ENCODE data around the gene HEMK1.

Gene HEMK1

DNA sequence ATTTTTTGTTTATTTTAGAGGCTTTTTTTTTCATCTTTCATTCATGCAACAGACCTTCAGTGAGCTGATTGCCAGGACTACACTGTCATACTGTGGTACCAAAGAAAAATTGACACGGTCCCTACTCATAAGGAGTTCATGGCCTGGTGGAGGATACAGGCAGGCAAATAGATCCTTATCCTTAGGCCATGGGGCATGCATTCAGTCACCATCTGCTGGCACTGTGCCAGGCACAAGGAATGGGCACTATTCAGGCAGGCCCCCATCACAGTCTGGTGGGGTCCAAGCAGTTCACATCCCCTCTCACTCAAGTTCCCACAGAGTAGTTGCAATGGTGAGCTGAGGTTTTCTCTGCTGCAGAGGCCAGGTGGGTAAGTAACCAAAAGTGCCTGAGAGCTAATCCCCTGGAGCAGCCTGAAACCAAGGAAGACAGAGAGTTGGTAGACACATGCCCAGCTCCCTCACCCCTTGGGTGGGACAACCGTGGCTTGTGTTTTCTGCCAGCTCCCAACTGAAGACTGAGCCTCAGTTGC is 25.0 kb downstream of the HEMK1 start:
- Histone ChIP-seq H3K27ac (ENCODE audit: low read depth, low read length, poor library complexity, severe bottlenecking) (no peak overlapping the region), H3K27me3 (ENCODE audit: insufficient read depth, low read length) (no peaks in the 10 kb centered on the region), H3K9me3 (ENCODE audit: low read length) (no peaks in the 10 kb centered on the region), H3K9ac (ENCODE audit: low read length) (no peak overlapping the region), H2AFZ (ENCODE audit: low read length) (no peak overlapping the region), H3K36me3 (ENCODE audit: insufficient read depth, low read length) (no peaks in the 10 kb centered on the region), H3K9me2 (ENCODE audit: low read depth, low read length) (no peaks in the 10 kb centered on the region), H3K79me2 (ENCODE audit: insufficient read depth, low read length) (no peaks in the 10 kb centered on the region), H3F3A (ENCODE audit: insufficient read depth, low read length) (no peaks in the 10 kb centered on the region), H4K20me1 (ENCODE audit: insufficient read depth, low read length) (no peaks in the 10 kb centered on the region), H3K4me1 (ENCODE audit: insufficient read depth, low read length, severe bottlenecking) (peaks cover 4% of the 10 kb centered on the region), H3K4me2 (ENCODE audit: low read length) (no peak overlapping the region), H3K4me3 (ENCODE audit: low read depth, low read length, poor library complexity, severe bottlenecking) (no peak overlapping the region)
- no peak for TF ChIP-seq EZH2 (IDR thresholded peaks at IDR 0.05; ENCODE audit: borderline replicate concordance, low read length)
- TF ChIP-seq, protein P1, sequence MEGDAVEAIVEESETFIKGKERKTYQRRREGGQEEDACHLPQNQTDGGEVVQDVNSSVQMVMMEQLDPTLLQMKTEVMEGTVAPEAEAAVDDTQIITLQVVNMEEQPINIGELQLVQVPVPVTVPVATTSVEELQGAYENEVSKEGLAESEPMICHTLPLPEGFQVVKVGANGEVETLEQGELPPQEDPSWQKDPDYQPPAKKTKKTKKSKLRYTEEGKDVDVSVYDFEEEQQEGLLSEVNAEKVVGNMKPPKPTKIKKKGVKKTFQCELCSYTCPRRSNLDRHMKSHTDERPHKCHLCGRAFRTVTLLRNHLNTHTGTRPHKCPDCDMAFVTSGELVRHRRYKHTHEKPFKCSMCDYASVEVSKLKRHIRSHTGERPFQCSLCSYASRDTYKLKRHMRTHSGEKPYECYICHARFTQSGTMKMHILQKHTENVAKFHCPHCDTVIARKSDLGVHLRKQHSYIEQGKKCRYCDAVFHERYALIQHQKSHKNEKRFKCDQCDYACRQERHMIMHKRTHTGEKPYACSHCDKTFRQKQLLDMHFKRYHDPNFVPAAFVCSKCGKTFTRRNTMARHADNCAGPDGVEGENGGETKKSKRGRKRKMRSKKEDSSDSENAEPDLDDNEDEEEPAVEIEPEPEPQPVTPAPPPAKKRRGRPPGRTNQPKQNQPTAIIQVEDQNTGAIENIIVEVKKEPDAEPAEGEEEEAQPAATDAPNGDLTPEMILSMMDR (IDR thresholded peaks at IDR 0.05; ENCODE audit: low read length) = no peak

- H4K20me1 ChIP-seq (ENCODE audit: insufficient read depth, low read length) = no peaks in the 10 kb centered on the region
- H3F3A ChIP-seq (ENCODE audit: insufficient read depth, low read length) = no peaks in the 10 kb centered on the region
- no peak overlapping the region for H3K4me2 ChIP-seq (ENCODE audit: low read length)
- H3K9me3 ChIP-seq (ENCODE audit: low read length) = no peaks in the 10 kb centered on the region
- H3K27me3 ChIP-seq (ENCODE audit: insufficient read depth, low read length) = no peaks in the 10 kb centered on the region
- TF ChIP-seq, protein P1 (IDR thresholded peaks at IDR 0.05; ENCODE audit: low read length) = no peak
- no peak for TF ChIP-seq EZH2 (IDR thresholded peaks at IDR 0.05; ENCODE audit: borderline replicate concordance, low read length)
- H3K9me2 ChIP-seq (ENCODE audit: low read depth, low read length) = no peaks in the 10 kb centered on the region
- H3K36me3 ChIP-seq (ENCODE audit: insufficient read depth, low read length) = no peaks in the 10 kb centered on the region
- H2AFZ ChIP-seq (ENCODE audit: low read length) = no peak overlapping the region
- no peak overlapping the region for H3K27ac ChIP-seq (ENCODE audit: low read depth, low read length, poor library complexity, severe bottlenecking)
- H3K9ac ChIP-seq (ENCODE audit: low read length) = no peak overlapping the region
- no peaks in the 10 kb centered on the region for H3K4me1 ChIP-seq (ENCODE audit: insufficient read depth, low read length, severe bottlenecking)
- H3K4me3 ChIP-seq (ENCODE audit: low read depth, low read length, poor library complexity, severe bottlenecking) = no peak overlapping the region
- H3K79me2 ChIP-seq (ENCODE audit: insufficient read depth, low read length) = no peaks in the 10 kb centered on the region
Measured at GRCh38 chr3:50599115-50599715, 29.9 kb downstream of the HEMK1 start.

DNA sequence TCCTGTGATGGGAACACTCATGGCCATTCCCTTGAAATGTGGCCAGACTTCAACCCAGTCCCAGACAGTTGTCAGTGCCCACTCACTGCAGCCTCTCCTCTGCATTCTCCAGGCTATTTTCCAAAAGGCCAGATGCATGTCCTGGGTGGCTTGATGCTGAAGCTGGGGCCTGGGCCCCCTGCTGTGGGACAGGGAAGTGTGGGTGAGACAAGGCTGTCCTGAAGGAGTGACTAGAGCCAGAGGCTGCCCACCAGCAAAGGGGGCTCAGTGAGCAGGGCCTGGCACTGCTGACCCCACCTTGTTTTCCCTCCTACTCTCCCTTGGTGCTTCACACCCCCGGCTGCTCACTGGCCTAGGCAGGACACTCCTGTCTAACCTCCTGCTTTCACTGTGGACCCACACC is 30.4 kb downstream of the HEMK1 start:
- Histone ChIP-seq H3K4me3 (ENCODE audit: low read depth, low read length, poor library complexity, severe bottlenecking) (no peak overlapping the region), H3K27me3 (ENCODE audit: insufficient read depth, low read length) (no peaks in the 10 kb centered on the region), H3K4me2 (ENCODE audit: low read length) (no peak overlapping the region), H3K79me2 (ENCODE audit: insufficient read depth, low read length) (no peaks in the 10 kb centered on the region), H3K27ac (ENCODE audit: low read depth, low read length, poor library complexity, severe bottlenecking) (no peak overlapping the region), H3F3A (ENCODE audit: insufficient read depth, low read length) (no peaks in the 10 kb centered on the region), H4K20me1 (ENCODE audit: insufficient read depth, low read length) (no peaks in the 10 kb centered on the region), H3K9me2 (ENCODE audit: low read depth, low read length) (no peaks in the 10 kb centered on the region), H3K4me1 (ENCODE audit: insufficient read depth, low read length, severe bottlenecking) (no peaks in the 10 kb centered on the region), H3K9me3 (ENCODE audit: low read length) (no peaks in the 10 kb centered on the region), H2AFZ (ENCODE audit: low read length) (no peak overlapping the region), H3K36me3 (ENCODE audit: insufficient read depth, low read length) (no peaks in the 10 kb centered on the region), H3K9ac (ENCODE audit: low read length) (no peak overlapping the region)
- TF ChIP-seq, protein P1 (IDR thresholded peaks at IDR 0.05; ENCODE audit: low read length) = no peak
- TF ChIP-seq EZH2 (IDR thresholded peaks at IDR 0.05; ENCODE audit: borderline replicate concordance, low read length) = no peak

Data from OCI-LY1 (cell line).